A549 treated with AZD9567 at 1 μM for 4 hours (cell line): ENCODE data around the gene CA14. TPM values are rescaled to one million over a fixed set of nuclear protein-coding genes. Genes with fewer than 3 reads are reported as not detected.

Source experiments
- total RNA-seq: library from RNA; stranded (reverse); fragments of 200-300 nt; extraction: Qiagen RNA extraction; gene quantifications from 5 replicates; pipeline ENCODE4 v1.2.3, GENCODE V29; 2022; ENCODE audit not compliant: insufficient read depth

CA14 gene
- total RNA-seq = not detected in 5 replicates

DNA sequence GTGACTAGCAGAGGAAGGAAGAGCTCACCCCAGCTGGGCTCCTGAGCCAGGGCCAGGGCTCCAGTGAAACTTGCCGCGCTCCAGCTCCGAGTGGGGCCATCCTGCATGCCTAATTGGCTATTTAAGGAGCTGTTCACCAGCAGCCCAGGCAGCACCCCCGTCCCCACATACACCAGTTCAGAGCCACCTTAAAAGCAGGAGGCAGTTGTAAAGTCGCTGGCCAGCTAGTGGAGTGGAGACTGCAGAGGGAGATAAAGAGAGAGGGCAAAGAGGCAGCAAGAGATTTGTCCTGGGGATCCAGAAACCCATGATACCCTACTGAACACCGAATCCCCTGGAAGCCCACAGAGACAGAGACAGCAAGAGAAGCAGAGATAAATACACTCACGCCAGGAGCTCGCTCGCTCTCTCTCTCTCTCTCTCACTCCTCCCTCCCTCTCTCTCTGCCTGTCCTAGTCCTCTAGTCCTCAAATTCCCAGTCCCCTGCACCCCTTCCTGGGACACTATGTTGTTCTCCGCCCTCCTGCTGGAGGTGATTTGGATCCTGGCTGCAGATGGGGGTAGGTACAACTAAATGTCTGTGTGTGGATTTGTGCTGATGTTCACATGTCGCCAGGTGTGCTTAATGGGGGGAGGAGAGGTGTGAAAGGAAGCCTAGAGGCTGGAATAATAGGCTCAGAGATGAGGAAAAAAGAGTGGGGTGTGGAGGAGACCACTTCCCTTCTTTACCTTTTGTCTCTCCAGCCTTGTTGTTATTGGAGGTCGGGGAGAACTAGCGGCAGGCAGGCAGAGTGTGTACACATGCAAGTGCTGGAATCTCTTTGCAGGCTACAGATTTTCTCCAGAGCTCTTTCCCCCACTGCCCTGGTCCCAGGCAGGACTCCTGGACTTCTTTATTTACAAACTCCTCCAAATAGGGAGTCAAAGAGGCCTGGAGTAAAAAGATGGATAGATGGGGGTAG is at the start of gene CA14:
Gene CA14 (plus strand): TSS at position 151 of the 962 bp plus-strand sequence. CDS start 355 bp downstream, at position 506.

DNA sequence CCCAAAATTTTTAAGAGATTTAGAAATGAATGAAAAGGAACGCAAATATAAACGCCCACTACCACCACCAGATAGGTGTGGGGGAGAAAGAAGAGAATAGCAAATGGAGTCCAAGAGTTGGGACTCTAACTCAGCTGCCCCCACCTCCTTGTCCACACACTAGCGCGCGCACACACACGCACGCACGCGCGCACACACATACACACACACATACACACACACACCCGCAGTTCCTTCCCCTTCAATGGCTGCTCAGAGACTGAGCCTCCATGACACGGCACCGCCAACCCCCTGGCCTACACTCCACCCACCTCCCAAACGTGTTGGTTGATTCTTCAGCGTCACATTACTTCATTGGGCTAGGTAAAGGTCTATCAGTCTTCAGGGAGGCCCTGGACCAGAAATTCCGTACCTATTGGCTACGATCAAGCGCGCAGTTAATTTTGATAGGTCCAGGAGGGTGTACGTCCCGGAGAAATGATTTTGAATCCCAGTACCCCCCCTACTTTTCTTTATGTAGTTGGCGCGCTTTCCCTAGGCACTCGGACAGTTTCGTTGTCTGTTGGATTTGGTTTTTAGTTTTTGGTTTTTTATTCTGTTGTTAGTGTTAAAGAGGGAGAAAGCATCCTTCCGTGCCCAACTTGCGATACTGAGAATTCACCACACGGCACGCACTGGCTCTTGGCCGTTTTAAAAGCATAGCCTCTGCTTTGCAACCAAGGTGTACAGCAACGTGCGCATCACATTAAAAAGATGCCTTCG is 21.5 kb upstream of the CA14 start, which contains the start of gene ANP32E:
Gene ANP32E (minus strand): TSS at position 261 of the 762 bp plus-strand sequence. CDS start 326 bp downstream, outside the sequence.

DNA sequence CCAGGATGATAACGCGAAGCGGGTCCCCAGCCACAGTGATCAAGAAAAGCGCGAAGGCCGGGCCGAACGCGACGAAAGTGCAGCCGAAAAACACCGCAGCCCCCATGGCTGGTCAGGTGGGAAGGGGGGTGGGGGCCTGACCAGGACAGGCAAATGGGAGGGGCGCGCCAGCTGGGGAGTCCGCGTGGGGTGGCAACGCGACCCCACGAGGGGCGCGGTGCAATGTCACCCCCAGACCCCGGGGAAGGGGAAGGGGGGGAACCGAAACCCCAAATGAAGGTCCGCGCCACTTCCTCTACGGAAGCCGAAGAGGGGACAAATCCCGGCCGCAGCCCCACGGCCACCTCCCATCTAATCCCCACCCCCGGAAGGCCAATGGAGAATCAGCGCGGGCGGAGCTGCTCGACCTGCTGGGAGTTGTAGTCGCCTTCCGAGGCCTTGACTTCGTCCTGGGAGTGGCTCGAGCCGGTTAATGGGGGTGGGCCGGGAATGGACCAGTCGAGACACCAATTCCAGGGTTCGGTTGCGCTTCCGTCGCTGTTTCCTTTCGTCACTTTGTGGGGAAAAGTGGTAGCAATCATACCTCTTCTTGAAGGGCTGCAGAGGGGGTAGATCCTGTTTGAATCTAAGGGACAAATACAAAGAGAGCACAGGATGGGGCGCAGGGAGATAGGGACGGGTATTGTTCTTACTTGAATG is 11.3 kb downstream of the CA14 start, which contains the start of gene APH1A:
Gene APH1A (minus strand): TSS at position 312 of the 699 bp plus-strand sequence. CDS start 206 bp downstream, at position 106.

DNA sequence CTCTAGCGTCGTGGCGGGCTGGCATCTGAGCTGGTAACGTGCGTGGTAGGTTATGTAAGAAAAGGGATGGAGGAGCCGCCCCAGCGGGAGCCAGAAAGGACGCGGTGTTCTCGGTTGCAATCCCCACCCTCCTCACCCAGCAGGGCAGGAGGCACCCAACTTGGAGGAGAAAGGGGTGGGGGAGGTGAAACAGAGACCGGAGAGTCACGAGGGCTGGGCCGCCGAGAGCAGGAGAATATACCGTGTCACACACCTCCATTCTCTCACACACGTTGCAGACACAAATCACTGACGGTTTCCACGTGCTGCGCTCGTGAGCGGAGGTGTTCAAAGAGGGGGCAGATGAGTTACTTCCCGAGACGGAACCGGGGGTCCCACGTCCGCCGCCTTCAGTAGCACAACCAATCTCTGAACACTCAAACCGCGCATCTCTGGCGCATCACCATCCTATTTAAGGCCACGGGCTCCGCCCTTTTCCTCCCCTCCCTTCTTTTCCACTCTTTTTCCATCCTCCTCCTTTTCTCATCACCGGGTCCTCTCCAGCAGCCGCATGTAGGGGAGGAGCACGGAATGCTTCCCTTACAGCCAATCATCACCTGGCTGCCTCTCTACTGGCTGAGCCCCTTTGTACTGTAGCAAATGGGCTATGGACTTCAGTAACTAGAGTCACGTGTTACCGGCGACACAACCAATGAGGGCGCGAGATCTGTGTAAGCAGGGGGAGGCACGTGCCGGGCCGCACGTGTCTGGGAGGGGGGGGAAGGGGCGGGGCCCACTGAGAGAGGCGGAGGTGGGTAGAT is 24.4 kb downstream of the CA14 start, which contains the start of gene CIART:
Gene CIART (plus strand): TSS at position 797 of the 800 bp plus-strand sequence. CDS start 714 bp downstream, outside the sequence.

DNA sequence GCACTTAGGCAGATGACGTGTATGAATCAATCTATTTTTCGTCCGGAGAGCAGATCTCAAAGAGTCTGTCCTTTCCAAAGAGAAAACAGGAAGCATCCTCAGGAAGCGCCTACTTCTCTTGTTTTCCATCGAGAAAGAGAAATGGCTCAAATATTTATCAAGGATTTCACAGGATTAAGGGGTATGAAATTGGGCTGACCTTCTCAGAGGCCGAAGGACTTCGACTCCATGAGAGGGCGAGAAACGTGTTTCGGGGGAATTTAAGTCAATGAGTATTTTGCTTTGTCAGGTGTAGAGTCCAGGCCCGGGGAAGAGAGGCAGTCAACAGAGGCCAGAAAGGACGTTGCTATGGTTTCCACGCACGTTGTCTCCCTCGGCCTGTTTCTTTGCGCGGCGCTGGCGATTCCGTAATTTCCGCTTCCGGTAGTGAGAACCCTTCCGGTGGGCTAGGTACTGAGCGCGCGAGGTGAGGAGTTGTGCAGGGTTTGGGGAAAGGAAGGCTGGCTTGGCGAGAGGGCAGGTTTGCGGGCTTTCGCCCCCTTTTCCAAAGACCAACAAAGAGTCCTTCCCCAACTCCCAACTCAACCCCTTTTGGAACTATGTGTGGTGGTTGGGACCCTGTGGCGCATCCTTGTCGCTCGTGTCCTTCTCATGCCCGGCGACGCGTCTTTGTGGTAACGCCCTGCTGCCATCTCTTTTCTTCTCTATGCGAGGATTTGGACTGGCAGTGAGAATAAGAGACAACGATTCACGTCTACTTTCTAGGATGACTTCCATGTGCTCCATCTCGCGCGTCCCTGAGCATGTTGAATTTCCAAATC is 36.1 kb downstream of the CA14 start, which contains the start of gene MRPS21:
Gene MRPS21 (plus strand): TSS at position 429 of the 821 bp plus-strand sequence. CDS start 506 bp downstream, outside the sequence.

Other genes starting within 250 kb of the CA14 start
- 10.4 to 13.1 TPM (median 11.6 TPM) in 5 replicates for gene OTUD7B, start 247.0 kb upstream of the CA14 start, total RNA-seq
- 15.0 to 18.1 TPM (median 15.7 TPM) in 5 replicates for gene VPS45, start 190.0 kb upstream of the CA14 start, total RNA-seq
- gene PLEKHO1, start 107.9 kb upstream of the CA14 start, total RNA-seq = 5.6 to 14.8 TPM (median 6.7 TPM) in 5 replicates
- gene ANP32E, start 21.7 kb upstream of the CA14 start, total RNA-seq = 32.5 to 53.6 TPM (median 39.1 TPM) in 5 replicates
- gene APH1A, start 11.2 kb downstream of the CA14 start, total RNA-seq = 128 to 141 TPM (median 136 TPM) in 5 replicates
- 0.13 to 0.38 TPM (median 0.21 TPM) in 4 of 5 replicates, not detected in the other for gene C1orf54, start 15.0 kb downstream of the CA14 start, total RNA-seq
- 0.88 to 1.3 TPM (median 1.1 TPM) in 4 of 5 replicates, not detected in the other for gene CIART, start 24.8 kb downstream of the CA14 start, total RNA-seq
- gene MRPS21, start 36.1 kb downstream of the CA14 start, total RNA-seq = 74.5 to 90.1 TPM (median 86.5 TPM) in 5 replicates
- 50.6 to 55.1 TPM (median 53.5 TPM) in 5 replicates for gene PRPF3, start 63.8 kb downstream of the CA14 start, total RNA-seq
- gene RPRD2, start 106.4 kb downstream of the CA14 start, total RNA-seq = 13.0 to 13.3 TPM (median 13.1 TPM) in 5 replicates
- gene TARS2, start 229.6 kb downstream of the CA14 start, total RNA-seq = 18.0 to 22.2 TPM (median 20.4 TPM) in 5 replicates